Measurements from ENCODE around the gene SIN3B. TPM values are rescaled to one million over a fixed set of nuclear protein-coding genes. Genes with fewer than 3 reads are reported as not detected.

Gene SIN3B
- total and polyA plus RNA-seq, 9 of the 15 experiments (the other 6 are each of a cell fraction or from before 2014, with no cell fraction given) = 0.51 to 34.2 (median 14.3) TPM

- no peak for TF ChIP-seq CHD7 (IDR thresholded peaks at IDR 0.05; ENCODE audit: low read depth, low read length)
- TF ChIP-seq, protein P1, sequence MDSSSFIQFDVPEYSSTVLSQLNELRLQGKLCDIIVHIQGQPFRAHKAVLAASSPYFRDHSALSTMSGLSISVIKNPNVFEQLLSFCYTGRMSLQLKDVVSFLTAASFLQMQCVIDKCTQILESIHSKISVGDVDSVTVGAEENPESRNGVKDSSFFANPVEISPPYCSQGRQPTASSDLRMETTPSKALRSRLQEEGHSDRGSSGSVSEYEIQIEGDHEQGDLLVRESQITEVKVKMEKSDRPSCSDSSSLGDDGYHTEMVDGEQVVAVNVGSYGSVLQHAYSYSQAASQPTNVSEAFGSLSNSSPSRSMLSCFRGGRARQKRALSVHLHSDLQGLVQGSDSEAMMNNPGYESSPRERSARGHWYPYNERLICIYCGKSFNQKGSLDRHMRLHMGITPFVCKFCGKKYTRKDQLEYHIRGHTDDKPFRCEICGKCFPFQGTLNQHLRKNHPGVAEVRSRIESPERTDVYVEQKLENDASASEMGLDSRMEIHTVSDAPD (CRISPR knock-in tag; IDR thresholded peaks at IDR 0.05) = no peak
- TF ChIP-seq ZNF347 (CRISPR knock-in tag; IDR thresholded peaks at IDR 0.05; ENCODE audit: low read depth) = no peak
- peak; percentile 56; the same call in 1 of the 2 replicates for TF ChIP-seq PML (IDR thresholded peaks at IDR 0.05; ENCODE audit: low read length)
- 0 out of 2 replicates have a peak, but pooled peaks have one; percentile 22 for TF ChIP-seq ZBED1 (IDR thresholded peaks at IDR 0.05)
- no peak for TF ChIP-seq ELK3 (CRISPR knock-in tag; IDR thresholded peaks at IDR 0.05)
- TF ChIP-seq CBFA2T2 (conservative IDR thresholded peaks at IDR 0.05) = 0 out of 2 replicates have a peak, but pooled peaks have one; percentile 3
- peak; percentile 75 for TF ChIP-seq NFRKB (IDR thresholded peaks at IDR 0.05; ENCODE audit: low read depth)
- TF ChIP-seq ZNF197 (CRISPR knock-in tag; IDR thresholded peaks at IDR 0.05; ENCODE audit: low read depth) = no peak
- TF ChIP-seq ZNF79 (CRISPR knock-in tag; IDR thresholded peaks at IDR 0.05; ENCODE audit: low read depth) = no peak
- peak; percentile 36; the same call in 1 of the 2 replicates for TF ChIP-seq ELF1 (tag; IDR thresholded peaks at IDR 0.05)
- TF ChIP-seq ZNF551 (CRISPR knock-in tag; IDR thresholded peaks at IDR 0.05) = no peak
These were observed 58.4 kb downstream of the SIN3B start (continued) for GRCh38 chr19:16887353-16888265.
